Keratinocyte (primary cell): ENCODE measurements around the gene EHD3. TPM values are rescaled to one million over a fixed set of nuclear protein-coding genes. Genes with fewer than 3 reads are reported as not detected.

ENCODE experiments used
- DNase-seq: peaks from one replicate; pipeline ENCODE4 v3.0.0-alpha.2; 2011; ENCODE audit warnings: low read depth, missing footprints, low spot score
- FAIRE-seq: peaks from 2 replicates; lab custom pipeline; 2011; peaks lifted over from hg19 to GRCh38; lab: Jason Lieb, UNC
- H2AFZ ChIP-seq: 2 replicates; pipeline ENCODE4 v1.6.0; 2012; ENCODE audit warnings: low read length, control low read depth, inconsistent platforms; ENCODE audit not compliant: control insufficient read depth
- H3K27ac ChIP-seq: 2 replicates; pipeline ENCODE4 v1.5.1; 2011; ENCODE audit warnings: low read length; ENCODE audit not compliant: control insufficient read depth, insufficient read depth
- H3K27me3 ChIP-seq: 3 replicates; pipeline ENCODE4 v1.6.0; 2011; ENCODE audit warnings: low read length; ENCODE audit not compliant: control insufficient read depth, insufficient read depth; ENCODE audit errors: extremely low read depth
- H3K36me3 ChIP-seq, 2 experiments: 2 replicates in 1 of 2; 3 replicates in 1 of 2; pipeline ENCODE4 v1.5.1; 2011; ENCODE audit warnings: low read length in 2 of 2, mild to moderate bottlenecking in 1 of 2; ENCODE audit not compliant: control insufficient read depth in 2 of 2, insufficient read depth in 2 of 2; ENCODE audit errors: extremely low read depth in 1 of 2
- H3K4me1 ChIP-seq: 3 replicates; pipeline ENCODE4 v1.5.1; 2011; ENCODE audit warnings: low read length; ENCODE audit not compliant: control insufficient read depth, insufficient read depth; ENCODE audit errors: extremely low read depth
- H3K4me2 ChIP-seq: 3 replicates; pipeline ENCODE4 v1.6.0; 2011; ENCODE audit warnings: low read depth, low read length; ENCODE audit not compliant: control insufficient read depth, insufficient read depth; ENCODE audit errors: extremely low read depth
- H3K4me3 ChIP-seq, 3 experiments: fragments of 200-600 bp in 1 of 3; sonication (generic) in 1 of 3; 2 replicates in 2 of 3; 3 replicates in 1 of 3; pipeline ENCODE4 v1.5.1; 2011 to 2016; ENCODE audit warnings: low read length in 3 of 3, mild to moderate bottlenecking in 3 of 3, control low read depth in 2 of 3, inconsistent platforms in 1 of 3, low read depth in 1 of 3, mixed read lengths in 1 of 3, mixed run types in 1 of 3, moderate library complexity in 1 of 3; ENCODE audit not compliant: control insufficient read depth in 2 of 3, insufficient read depth in 2 of 3; ENCODE audit errors: extremely low read depth in 1 of 3
- H3K79me2 ChIP-seq: 2 replicates; pipeline ENCODE4 v1.6.0; 2012; ENCODE audit warnings: low read length; ENCODE audit not compliant: control insufficient read depth, insufficient read depth
- H3K9ac ChIP-seq: 3 replicates; pipeline ENCODE4 v1.6.0; 2011; ENCODE audit warnings: low read length; ENCODE audit not compliant: control insufficient read depth, insufficient read depth; ENCODE audit errors: extremely low read depth
- H3K9me1 ChIP-seq: 3 replicates; pipeline ENCODE4 v1.6.0; 2011; ENCODE audit warnings: low read length; ENCODE audit not compliant: control insufficient read depth, insufficient read depth; ENCODE audit errors: extremely low read depth
- H3K9me3 ChIP-seq: 2 replicates; pipeline ENCODE4 v1.5.1; 2012; ENCODE audit warnings: low read depth, low read length; ENCODE audit not compliant: control insufficient read depth
- H4K20me1 ChIP-seq: 3 replicates; pipeline ENCODE4 v1.6.0; 2011; ENCODE audit warnings: low read length; ENCODE audit not compliant: control insufficient read depth, insufficient read depth; ENCODE audit errors: extremely low read depth
- EZH2 ChIP-seq: IDR thresholded peaks from one replicate; pipeline ENCODE4 v1.6.1; 2012; ENCODE audit warnings: inconsistent platforms, mild to moderate bottlenecking, low read length, moderate library complexity
- dilution Hi-C: fragments of 300-500 bp; cut with MboI; formaldehyde crosslinking; loops from one replicate; pipeline ENCODE4 v1.7.0; 2020; ENCODE audit warnings: low sequenced_read_pairs; ENCODE audit not compliant: extremely low pct_ligation_motif_present
- polyA plus RNA-seq, 5 experiments: library from polyadenylated mRNA; depleted of rRNA in 3 of 5; stranded (reverse) in 3 of 5; stranded (forward) in 1 of 5; unstranded in 1 of 5; fragments of >200 nt; gene quantifications; 1 replicate in 1 of 5; 2 replicates in 3 of 5; 3 replicates in 1 of 5; pipeline versions ENCODE4 v1.2.1 to v1.2.3, GENCODE V29; 2011 to 2012; ENCODE audit warnings: missing spikeins in 2 of 5, low read depth in 1 of 5, low replicate concordance in 1 of 5
- TF ChIP-seq, protein P1 (sequence below), 3 experiments: IDR thresholded peaks in 1 of 3; conservative IDR thresholded peaks in 1 of 3; optimal IDR thresholded peaks in 1 of 3; 2 replicates in 2 of 3; 3 replicates in 1 of 3; pipeline versions ENCODE3 to v1.5.1; 2011; ENCODE audit warnings: low read length in 3 of 3, mild to moderate bottlenecking in 3 of 3, moderate library complexity in 2 of 3, control low read depth in 1 of 3, inconsistent platforms in 1 of 3; ENCODE audit not compliant: insufficient read depth in 2 of 3; ENCODE audit errors: extremely low read depth in 1 of 3

EHD3 gene
- polyA plus RNA-seq, 1 donor (not counting 4 experiments of a cell fraction or from before 2014, with no cell fraction given): 5.1 TPM

DNA sequence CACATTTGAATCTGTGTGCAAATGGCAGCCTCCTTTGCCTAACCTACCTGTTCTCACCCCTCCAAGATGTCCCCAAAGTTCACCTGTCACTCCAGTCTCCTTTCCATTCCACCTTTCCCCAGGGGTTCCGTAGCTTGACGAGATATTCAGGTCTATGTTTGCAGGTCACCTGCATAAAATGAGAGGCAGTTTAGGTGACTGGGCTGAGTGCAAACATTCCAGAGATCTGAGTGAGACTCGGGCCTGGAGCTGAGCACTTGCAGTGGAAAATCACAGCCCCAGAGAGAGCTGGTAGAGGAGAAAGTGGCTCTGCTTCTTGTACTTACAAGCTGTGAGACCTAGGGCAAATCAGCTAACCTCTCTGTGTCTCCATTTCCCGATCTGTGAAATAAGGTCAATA is 36.8 kb upstream of the EHD3 start:
- Histone ChIP-seq H3K27ac (peak overlapping the region; percentile 23), H3K27me3 (no peaks in the 10 kb centered on the region), H3K9ac (no peak overlapping the region), H3K9me1 (no peaks in the 10 kb centered on the region), H4K20me1 (no peaks in the 10 kb centered on the region), H3K9me3 (no peaks in the 10 kb centered on the region), H2AFZ (peak overlapping the region; percentile 40), H3K4me1 (peaks cover 15% of the 10 kb centered on the region), H3K4me3 (no peak overlapping the region), H3K79me2 (no peaks in the 10 kb centered on the region), H3K4me2 (peak overlapping the region; percentile 57), H3K36me3 (no peaks in the 10 kb centered on the region)
- FAIRE-seq (no peak), DNase-seq (no peak)
- TF ChIP-seq, protein P1, sequence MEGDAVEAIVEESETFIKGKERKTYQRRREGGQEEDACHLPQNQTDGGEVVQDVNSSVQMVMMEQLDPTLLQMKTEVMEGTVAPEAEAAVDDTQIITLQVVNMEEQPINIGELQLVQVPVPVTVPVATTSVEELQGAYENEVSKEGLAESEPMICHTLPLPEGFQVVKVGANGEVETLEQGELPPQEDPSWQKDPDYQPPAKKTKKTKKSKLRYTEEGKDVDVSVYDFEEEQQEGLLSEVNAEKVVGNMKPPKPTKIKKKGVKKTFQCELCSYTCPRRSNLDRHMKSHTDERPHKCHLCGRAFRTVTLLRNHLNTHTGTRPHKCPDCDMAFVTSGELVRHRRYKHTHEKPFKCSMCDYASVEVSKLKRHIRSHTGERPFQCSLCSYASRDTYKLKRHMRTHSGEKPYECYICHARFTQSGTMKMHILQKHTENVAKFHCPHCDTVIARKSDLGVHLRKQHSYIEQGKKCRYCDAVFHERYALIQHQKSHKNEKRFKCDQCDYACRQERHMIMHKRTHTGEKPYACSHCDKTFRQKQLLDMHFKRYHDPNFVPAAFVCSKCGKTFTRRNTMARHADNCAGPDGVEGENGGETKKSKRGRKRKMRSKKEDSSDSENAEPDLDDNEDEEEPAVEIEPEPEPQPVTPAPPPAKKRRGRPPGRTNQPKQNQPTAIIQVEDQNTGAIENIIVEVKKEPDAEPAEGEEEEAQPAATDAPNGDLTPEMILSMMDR (optimal IDR thresholded peaks at IDR 0.05 in 1 of 3, IDR thresholded peaks at IDR 0.05 in 1 of 3, conservative IDR thresholded peaks at IDR 0.05 in 1 of 3; ENCODE audit: extremely low read depth in 1 of 3, insufficient read depth in 2 of 3, low read length in 3 of 3): no peak
- TF ChIP-seq EZH2: no peak
- dilution Hi-C loops: no loop called here

DNA sequence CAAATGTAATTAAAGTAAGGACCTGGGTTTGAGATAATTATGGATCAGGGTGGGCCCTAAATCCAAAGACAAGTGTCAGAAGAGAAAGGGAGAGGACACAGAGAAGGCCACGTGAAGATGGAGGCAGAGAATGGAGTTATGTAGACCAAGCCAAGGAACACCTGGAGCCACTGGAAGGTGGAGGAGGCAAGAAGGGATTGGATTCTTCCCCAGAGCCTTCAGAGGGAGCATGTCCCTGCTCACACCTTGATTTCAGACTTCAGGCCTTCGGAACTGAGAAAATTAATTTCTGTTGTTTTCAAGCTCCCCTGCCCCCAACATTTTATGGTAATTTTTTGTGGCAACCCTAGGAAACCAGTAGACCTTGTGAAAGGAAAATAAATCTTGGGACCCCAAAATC is 36.3 kb upstream of the EHD3 start:
- no peaks in the 10 kb centered on the region for H3K36me3 ChIP-seq
- H3K4me1 ChIP-seq: peaks cover 15% of the 10 kb centered on the region
- H3K27ac ChIP-seq: no peak overlapping the region
- H3K9ac ChIP-seq: no peak overlapping the region
- DNase-seq (no peak), FAIRE-seq (no peak)
- dilution Hi-C loops: no loop called here
- no peaks in the 10 kb centered on the region for H3K9me1 ChIP-seq
- H2AFZ ChIP-seq: no peak overlapping the region
- H3K4me3 ChIP-seq: no peak overlapping the region
- H4K20me1 ChIP-seq: no peaks in the 10 kb centered on the region
- no peak overlapping the region for H3K4me2 ChIP-seq
- no peaks in the 10 kb centered on the region for H3K79me2 ChIP-seq
- H3K9me3 ChIP-seq: no peaks in the 10 kb centered on the region
- TF ChIP-seq, protein P1 (optimal IDR thresholded peaks at IDR 0.05 in 1 of 3, IDR thresholded peaks at IDR 0.05 in 1 of 3, conservative IDR thresholded peaks at IDR 0.05 in 1 of 3; ENCODE audit: extremely low read depth in 1 of 3, insufficient read depth in 2 of 3, low read length in 3 of 3): no peak
- TF ChIP-seq EZH2: no peak
- no peaks in the 10 kb centered on the region for H3K27me3 ChIP-seq
